ENCODE data around the gene CD8A. TPM values are rescaled to one million over a fixed set of nuclear protein-coding genes. Genes with fewer than 3 reads are reported as not detected.

Gene CD8A
- total RNA-seq, 1 donor from 2014 or later, result not detected

DNA sequence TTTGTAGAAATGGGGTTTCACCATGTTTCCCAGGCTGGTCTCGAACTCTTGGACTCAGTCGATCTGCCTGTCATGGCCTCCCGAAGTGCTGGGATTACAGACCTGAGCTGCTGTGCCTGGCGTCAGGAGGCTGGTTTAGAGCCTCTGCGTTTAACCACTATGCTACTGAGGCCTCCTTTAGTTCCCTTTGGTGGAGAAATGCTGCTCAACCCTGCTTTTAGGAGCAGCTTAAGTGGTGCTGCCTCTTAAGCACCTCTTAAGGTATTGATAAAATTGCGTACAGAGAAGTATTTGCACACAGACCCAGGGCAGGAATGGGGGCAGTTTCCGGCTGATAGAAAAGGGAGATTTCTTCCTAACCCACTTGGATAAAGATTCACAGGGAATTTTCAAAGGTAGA, 8.0 kb downstream of the CD8A start:
- Histone ChIP-seq H3K36me3 (ENCODE audit: control insufficient read depth in 3 of 3, insufficient read depth in 3 of 3, low read length in 3 of 3) (no peaks in the 10 kb centered on the region), H3K4me3 (ENCODE audit: low read length in 3 of 3) (no peak overlapping the region), H3K4me1 (ENCODE audit: control insufficient read depth in 3 of 3, insufficient read depth in 3 of 3, low read length in 3 of 3) (peaks cover 0 to 2% (median 0%) of the 10 kb centered on the region in 3 donors), H3K9ac (ENCODE audit: low read depth in 1 of 3, low read length in 3 of 3) (no peak overlapping the region), H3K27me3 (ENCODE audit: control insufficient read depth in 3 of 3, insufficient read depth in 3 of 3, low read length in 3 of 3) (peaks cover 0 to 5% (median 0%) of the 10 kb centered on the region in 3 donors), H3K9me3 (ENCODE audit: control insufficient read depth in 3 of 3, low read length in 3 of 3) (no peaks in the 10 kb centered on the region), H3K27ac (ENCODE audit: low read depth, low read length) (no peak overlapping the region)

GRCh38 chr2:86781363-86781762, 9.3 kb downstream of the CD8A start:
- H3K4me3 ChIP-seq (ENCODE audit: low read length in 3 of 3), result no peak overlapping the region
- H3K9ac ChIP-seq (ENCODE audit: low read depth in 1 of 3, low read length in 3 of 3), result no peak overlapping the region
- peaks cover 3 to 5% (median 4%) of the 10 kb centered on the region in 3 donors for H3K36me3 ChIP-seq (ENCODE audit: control insufficient read depth in 3 of 3, insufficient read depth in 3 of 3, low read length in 3 of 3)
- H3K4me1 ChIP-seq (ENCODE audit: control insufficient read depth in 3 of 3, insufficient read depth in 3 of 3, low read length in 3 of 3), result peaks cover 0 to 2% (median 0%) of the 10 kb centered on the region in 3 donors
- H3K27ac ChIP-seq (ENCODE audit: low read depth, low read length), result no peak overlapping the region
- H3K27me3 ChIP-seq (ENCODE audit: control insufficient read depth in 3 of 3, insufficient read depth in 3 of 3, low read length in 3 of 3), result peaks cover 0 to 5% (median 0%) of the 10 kb centered on the region in 3 donors
- no peaks in the 10 kb centered on the region for H3K9me3 ChIP-seq (ENCODE audit: control insufficient read depth in 3 of 3, low read length in 3 of 3)

- Histone ChIP-seq H3K27ac (ENCODE audit: low read depth, low read length) (no peak overlapping the region), H3K9me3 (ENCODE audit: control insufficient read depth in 3 of 3, low read length in 3 of 3) (no peaks in the 10 kb centered on the region), H3K36me3 (ENCODE audit: control insufficient read depth in 3 of 3, insufficient read depth in 3 of 3, low read length in 3 of 3) (peaks cover 8 to 15% (median 11%) of the 10 kb centered on the region in 3 donors), H3K9ac (ENCODE audit: low read depth in 1 of 3, low read length in 3 of 3) (no peak overlapping the region), H3K4me1 (ENCODE audit: control insufficient read depth in 3 of 3, insufficient read depth in 3 of 3, low read length in 3 of 3) (peaks cover 0 to 2% (median 0%) of the 10 kb centered on the region in 3 donors), H3K4me3 (ENCODE audit: low read length in 3 of 3) (no peak overlapping the region), H3K27me3 (ENCODE audit: control insufficient read depth in 3 of 3, insufficient read depth in 3 of 3, low read length in 3 of 3) (no peaks in the 10 kb centered on the region)
Observed at GRCh38 chr2:86779971-86780370, 10.7 kb downstream of the CD8A start.

- Histone ChIP-seq H3K4me3 (ENCODE audit: low read length in 3 of 3) (no peak overlapping the region), H3K27ac (ENCODE audit: low read depth, low read length) (no peak overlapping the region), H3K4me1 (ENCODE audit: control insufficient read depth in 3 of 3, insufficient read depth in 3 of 3, low read length in 3 of 3) (peaks cover 0 to 2% (median 0%) of the 10 kb centered on the region in 3 donors), H3K27me3 (ENCODE audit: control insufficient read depth in 3 of 3, insufficient read depth in 3 of 3, low read length in 3 of 3) (no peaks in the 10 kb centered on the region), H3K9ac (ENCODE audit: low read depth in 1 of 3, low read length in 3 of 3) (no peak overlapping the region), H3K9me3 (ENCODE audit: control insufficient read depth in 3 of 3, low read length in 3 of 3) (no peaks in the 10 kb centered on the region), H3K36me3 (ENCODE audit: control insufficient read depth in 3 of 3, insufficient read depth in 3 of 3, low read length in 3 of 3) (peaks cover 12 to 21% (median 21%) of the 10 kb centered on the region in 3 donors)
Observed at GRCh38 chr2:86778957-86779356, 11.8 kb downstream of the CD8A start.

- H3K27me3 ChIP-seq (ENCODE audit: control insufficient read depth in 3 of 3, insufficient read depth in 3 of 3, low read length in 3 of 3), result no peaks in the 10 kb centered on the region
- H3K36me3 ChIP-seq (ENCODE audit: control insufficient read depth in 3 of 3, insufficient read depth in 3 of 3, low read length in 3 of 3), result peaks cover 14 to 41% (median 34%) of the 10 kb centered on the region in 3 donors
- H3K27ac ChIP-seq (ENCODE audit: low read depth, low read length), result no peak overlapping the region
- H3K9ac ChIP-seq (ENCODE audit: low read depth in 1 of 3, low read length in 3 of 3), result no peak overlapping the region
- no peak overlapping the region for H3K4me3 ChIP-seq (ENCODE audit: low read length in 3 of 3)
- H3K4me1 ChIP-seq (ENCODE audit: control insufficient read depth in 3 of 3, insufficient read depth in 3 of 3, low read length in 3 of 3), result peaks cover 0 to 2% (median 0%) of the 10 kb centered on the region in 3 donors
- no peaks in the 10 kb centered on the region for H3K9me3 ChIP-seq (ENCODE audit: control insufficient read depth in 3 of 3, low read length in 3 of 3)
Observed at GRCh38 chr2:86776532-86776931, 14.2 kb downstream of the CD8A start.

DNA sequence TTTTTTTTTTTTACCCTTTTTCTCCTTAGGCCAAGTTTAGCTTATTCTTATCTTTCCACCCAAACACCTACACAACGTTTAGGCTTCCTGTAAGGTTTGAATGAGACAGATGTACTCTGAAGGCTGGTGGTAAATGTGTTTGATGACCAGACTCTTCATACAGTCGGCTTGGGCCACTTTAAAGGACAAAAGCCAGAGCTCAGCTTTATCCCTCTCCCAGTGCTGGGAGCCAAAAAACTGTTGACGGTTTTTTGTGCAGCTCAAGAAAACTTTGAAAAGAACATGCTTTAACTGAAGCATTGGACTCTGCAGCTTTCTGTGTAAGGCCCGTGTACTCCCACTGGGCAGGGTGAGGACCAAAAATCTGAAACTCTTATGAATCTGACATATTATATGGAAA, 15.4 kb downstream of the CD8A start:
- no peaks in the 10 kb centered on the region for H3K4me1 ChIP-seq (ENCODE audit: control insufficient read depth in 3 of 3, insufficient read depth in 3 of 3, low read length in 3 of 3)
- no peak overlapping the region for H3K4me3 ChIP-seq (ENCODE audit: low read length in 3 of 3)
- no peak overlapping the region for H3K27ac ChIP-seq (ENCODE audit: low read depth, low read length)
- H3K27me3 ChIP-seq (ENCODE audit: control insufficient read depth in 3 of 3, insufficient read depth in 3 of 3, low read length in 3 of 3), result no peaks in the 10 kb centered on the region
- H3K9ac ChIP-seq (ENCODE audit: low read depth in 1 of 3, low read length in 3 of 3), result no peak overlapping the region
- H3K36me3 ChIP-seq (ENCODE audit: control insufficient read depth in 3 of 3, insufficient read depth in 3 of 3, low read length in 3 of 3), result peaks cover 17 to 53% (median 46%) of the 10 kb centered on the region in 3 donors
- no peaks in the 10 kb centered on the region for H3K9me3 ChIP-seq (ENCODE audit: control insufficient read depth in 3 of 3, low read length in 3 of 3)

DNA sequence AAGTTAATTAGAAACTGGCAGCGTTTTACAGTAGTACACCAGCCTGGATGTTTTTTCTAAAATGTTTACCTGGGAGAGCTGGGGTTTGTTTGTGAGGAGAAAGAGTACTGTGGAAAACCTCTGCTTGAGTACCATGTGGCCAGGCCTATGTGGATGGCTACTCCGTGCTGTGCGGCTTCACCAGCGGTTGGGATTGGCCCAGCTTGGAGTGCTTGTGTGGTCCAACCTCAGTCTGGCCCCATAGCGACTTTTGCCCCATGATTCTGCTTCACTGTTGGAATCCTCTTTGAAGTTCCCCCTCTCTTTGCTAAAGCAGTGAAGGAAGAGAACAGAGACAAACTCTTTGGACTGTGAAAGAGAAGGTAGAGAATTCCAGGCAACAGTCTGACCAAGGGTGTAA, 15.9 kb downstream of the CD8A start:
- Histone ChIP-seq H3K9ac (ENCODE audit: low read depth in 1 of 3, low read length in 3 of 3) (no peak overlapping the region), H3K9me3 (ENCODE audit: control insufficient read depth in 3 of 3, low read length in 3 of 3) (no peaks in the 10 kb centered on the region), H3K4me3 (ENCODE audit: low read length in 3 of 3) (no peak overlapping the region), H3K36me3 (ENCODE audit: control insufficient read depth in 3 of 3, insufficient read depth in 3 of 3, low read length in 3 of 3) (peaks cover 19 to 58% (median 49%) of the 10 kb centered on the region in 3 donors), H3K27me3 (ENCODE audit: control insufficient read depth in 3 of 3, insufficient read depth in 3 of 3, low read length in 3 of 3) (no peaks in the 10 kb centered on the region), H3K4me1 (ENCODE audit: control insufficient read depth in 3 of 3, insufficient read depth in 3 of 3, low read length in 3 of 3) (no peaks in the 10 kb centered on the region), H3K27ac (ENCODE audit: low read depth, low read length) (no peak overlapping the region)

DNA sequence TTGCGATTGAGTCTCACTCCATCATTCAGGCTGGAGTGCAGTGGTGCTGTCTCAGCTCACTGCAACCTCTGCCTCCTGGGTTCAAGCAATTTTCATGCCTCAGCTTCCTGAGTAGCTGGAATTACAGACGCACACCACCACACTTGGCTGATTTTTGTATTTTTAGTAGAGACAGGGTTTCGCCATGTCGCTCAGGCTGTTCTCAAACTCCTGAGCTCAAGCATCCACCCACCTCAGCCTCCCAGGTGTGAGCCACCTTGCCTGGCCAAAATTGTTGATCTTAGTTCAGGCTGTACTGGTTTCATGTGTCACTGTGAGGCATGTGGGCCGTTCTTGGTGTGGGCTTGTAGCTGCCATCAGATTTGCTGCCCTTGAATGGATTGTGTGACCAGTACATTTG, 18.1 kb downstream of the CD8A start:
- peaks cover 25 to 72% (median 54%) of the 10 kb centered on the region in 3 donors for H3K36me3 ChIP-seq (ENCODE audit: control insufficient read depth in 3 of 3, insufficient read depth in 3 of 3, low read length in 3 of 3)
- peaks cover 0 to 6% (median 4%) of the 10 kb centered on the region in 3 donors for H3K4me1 ChIP-seq (ENCODE audit: control insufficient read depth in 3 of 3, insufficient read depth in 3 of 3, low read length in 3 of 3)
- no peak overlapping the region for H3K4me3 ChIP-seq (ENCODE audit: low read length in 3 of 3)
- H3K9me3 ChIP-seq (ENCODE audit: control insufficient read depth in 3 of 3, low read length in 3 of 3), result no peaks in the 10 kb centered on the region
- H3K27me3 ChIP-seq (ENCODE audit: control insufficient read depth in 3 of 3, insufficient read depth in 3 of 3, low read length in 3 of 3), result no peaks in the 10 kb centered on the region
- H3K27ac ChIP-seq (ENCODE audit: low read depth, low read length), result no peak overlapping the region
- no peak overlapping the region for H3K9ac ChIP-seq (ENCODE audit: low read depth in 1 of 3, low read length in 3 of 3)

DNA sequence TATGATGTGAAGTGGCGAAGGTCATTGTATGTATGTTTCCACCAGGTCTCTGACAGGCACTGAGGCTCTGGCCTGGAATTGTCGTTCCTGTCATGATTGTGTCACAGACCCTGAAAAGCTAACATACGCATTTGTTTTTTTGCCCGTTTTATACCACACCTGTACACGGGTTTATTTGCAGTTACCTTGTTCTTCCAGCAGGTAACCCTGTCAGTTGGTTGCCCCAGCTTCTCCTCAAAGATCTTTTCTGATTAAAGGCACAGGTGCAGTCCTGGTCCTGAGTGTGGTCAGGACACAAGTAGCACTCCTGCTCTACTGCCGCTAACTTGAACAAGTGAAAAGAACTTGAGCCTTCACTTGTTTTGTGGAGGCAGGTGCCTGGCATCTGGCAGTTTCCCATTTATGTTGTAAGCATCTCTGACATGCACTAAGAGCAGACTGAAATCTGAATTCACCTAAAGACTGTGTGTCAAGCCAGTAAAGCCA, 19.9 kb downstream of the CD8A start:
- peaks cover 0 to 6% (median 4%) of the 10 kb centered on the region in 3 donors for H3K4me1 ChIP-seq (ENCODE audit: control insufficient read depth in 3 of 3, insufficient read depth in 3 of 3, low read length in 3 of 3)
- H3K9me3 ChIP-seq (ENCODE audit: control insufficient read depth in 3 of 3, low read length in 3 of 3), result no peaks in the 10 kb centered on the region
- peaks cover 23 to 69% (median 52%) of the 10 kb centered on the region in 3 donors for H3K36me3 ChIP-seq (ENCODE audit: control insufficient read depth in 3 of 3, insufficient read depth in 3 of 3, low read length in 3 of 3)
- H3K4me3 ChIP-seq (ENCODE audit: low read length in 3 of 3), result no peak overlapping the region
- H3K27ac ChIP-seq (ENCODE audit: low read depth, low read length), result no peak overlapping the region
- no peaks in the 10 kb centered on the region for H3K27me3 ChIP-seq (ENCODE audit: control insufficient read depth in 3 of 3, insufficient read depth in 3 of 3, low read length in 3 of 3)
- H3K9ac ChIP-seq (ENCODE audit: low read depth in 1 of 3, low read length in 3 of 3), result no peak overlapping the region

GRCh38 chr2:86769838-86770237, 20.9 kb downstream of the CD8A start:
- Histone ChIP-seq H3K4me1 (ENCODE audit: control insufficient read depth in 3 of 3, insufficient read depth in 3 of 3, low read length in 3 of 3) (peaks cover 0 to 6% (median 4%) of the 10 kb centered on the region in 3 donors), H3K27me3 (ENCODE audit: control insufficient read depth in 3 of 3, insufficient read depth in 3 of 3, low read length in 3 of 3) (no peaks in the 10 kb centered on the region), H3K9ac (ENCODE audit: low read depth in 1 of 3, low read length in 3 of 3) (no peak overlapping the region), H3K36me3 (ENCODE audit: control insufficient read depth in 3 of 3, insufficient read depth in 3 of 3, low read length in 3 of 3) (peaks cover 18 to 67% (median 45%) of the 10 kb centered on the region in 3 donors), H3K27ac (ENCODE audit: low read depth, low read length) (no peak overlapping the region), H3K4me3 (ENCODE audit: low read length in 3 of 3) (no peak overlapping the region), H3K9me3 (ENCODE audit: control insufficient read depth in 3 of 3, low read length in 3 of 3) (no peaks in the 10 kb centered on the region)

Data from skeletal muscle tissue (tissue), 4 donors.